Measurements from ENCODE around the gene LETM1.

Gene LETM1

GRCh38 chr4:1808851-1809753 is 46.9 kb downstream of the LETM1 start:
- in situ Hi-C loops (cut with HindIII; ENCODE audit: low sequenced_read_pairs), result no loop called here

GRCh38 chr4:1808396-1808795 is 47.6 kb downstream of the LETM1 start:
- in situ Hi-C loops (cut with HindIII; ENCODE audit: low sequenced_read_pairs), result no loop called here

GRCh38 chr4:1807332-1807777 is 48.6 kb downstream of the LETM1 start:
- in situ Hi-C loops (cut with HindIII; ENCODE audit: low sequenced_read_pairs), result no loop called here

- in situ Hi-C loops (cut with HindIII; ENCODE audit: low sequenced_read_pairs), result no loop called here
Observed at GRCh38 chr4:1806596-1807331, 49.2 kb downstream of the LETM1 start.

- in situ Hi-C loops (cut with HindIII; ENCODE audit: low sequenced_read_pairs), result no loop called here
Observed at GRCh38 chr4:1806223-1806564, 49.8 kb downstream of the LETM1 start.

- in situ Hi-C loops (cut with HindIII; ENCODE audit: low sequenced_read_pairs), result no loop called here
Observed at GRCh38 chr4:1805493-1806222, 50.3 kb downstream of the LETM1 start.

- in situ Hi-C loops (cut with HindIII; ENCODE audit: low sequenced_read_pairs), result no loop called here
Observed at GRCh38 chr4:1804638-1805492, 51.1 kb downstream of the LETM1 start.

GRCh38 chr4:1803523-1804423 is 52.2 kb downstream of the LETM1 start:
- in situ Hi-C loops (cut with HindIII; ENCODE audit: low sequenced_read_pairs), result no loop called here

GRCh38 chr4:1802720-1803522 is 53.0 kb downstream of the LETM1 start:
- in situ Hi-C loops (cut with HindIII; ENCODE audit: low sequenced_read_pairs), result no loop called here

- in situ Hi-C loops (cut with HindIII; ENCODE audit: low sequenced_read_pairs), result no loop called here
Observed at GRCh38 chr4:1802151-1802715, 53.7 kb downstream of the LETM1 start.

GRCh38 chr4:1801286-1801958 is 54.5 kb downstream of the LETM1 start:
- in situ Hi-C loops (cut with HindIII; ENCODE audit: low sequenced_read_pairs), result no loop called here

- in situ Hi-C loops (cut with HindIII; ENCODE audit: low sequenced_read_pairs), result no loop called here
Observed at GRCh38 chr4:1800805-1801204, 55.2 kb downstream of the LETM1 start.

- in situ Hi-C loops (cut with HindIII; ENCODE audit: low sequenced_read_pairs), result no loop called here
Observed at GRCh38 chr4:1799387-1800375, 56.3 kb downstream of the LETM1 start.

- in situ Hi-C loops (cut with HindIII; ENCODE audit: low sequenced_read_pairs), result no loop called here
Observed at GRCh38 chr4:1798580-1799386, 57.2 kb downstream of the LETM1 start.

- in situ Hi-C loops (cut with HindIII; ENCODE audit: low sequenced_read_pairs), result no loop called here
Observed at GRCh38 chr4:1797861-1798579, 57.9 kb downstream of the LETM1 start.
